Nucleus accumbens (tissue), 56 donors: ENCODE results near the gene ROR2.

ENCODE experiments used
- DNase-seq, 56 donors: peaks; one replicate each; lab custom pipeline; 2025; lab: John Stamatoyannopoulos, UW

The ROR2 gene

GRCh38 chr9:91783876-91784672 lies 166.0 kb downstream of the ROR2 start:
- DNase-seq: no peak

- no peak for DNase-seq
Observed at GRCh38 chr9:91783411-91783810, 166.6 kb downstream of the ROR2 start.

- DNase-seq: no peak
Observed at GRCh38 chr9:91782708-91783214, 167.3 kb downstream of the ROR2 start.

- no peak for DNase-seq
Observed at GRCh38 chr9:91781906-91782305, 168.1 kb downstream of the ROR2 start.

- no peak for DNase-seq
Observed at GRCh38 chr9:91781116-91781515, 168.9 kb downstream of the ROR2 start.

- no peak for DNase-seq
Observed at GRCh38 chr9:91778031-91778430, 172.0 kb downstream of the ROR2 start.

GRCh38 chr9:91777292-91777830 lies 172.7 kb downstream of the ROR2 start:
- no peak for DNase-seq

- no peak for DNase-seq
Observed at GRCh38 chr9:91776409-91777291, 173.4 kb downstream of the ROR2 start.

GRCh38 chr9:91775708-91776028 lies 174.4 kb downstream of the ROR2 start:
- no peak for DNase-seq

GRCh38 chr9:91775011-91775707 lies 174.9 kb downstream of the ROR2 start:
- DNase-seq: peak in 37 of 56 donors; percentile 7 to 70 (median 20)

GRCh38 chr9:91773156-91773555 lies 176.9 kb downstream of the ROR2 start:
- no peak for DNase-seq

- no peak for DNase-seq
Observed at GRCh38 chr9:91771864-91772263, 178.2 kb downstream of the ROR2 start.

- DNase-seq: no peak
Observed at GRCh38 chr9:91771027-91771426, 179.0 kb downstream of the ROR2 start.

GRCh38 chr9:91770229-91770628 lies 179.8 kb downstream of the ROR2 start:
- DNase-seq: no peak

- DNase-seq: no peak
Observed at GRCh38 chr9:91768977-91769916, 180.8 kb downstream of the ROR2 start.

- DNase-seq: no peak
Observed at GRCh38 chr9:91768507-91768906, 181.5 kb downstream of the ROR2 start.

- DNase-seq: no peak
Observed at GRCh38 chr9:91766315-91767069, 183.5 kb downstream of the ROR2 start.

- no peak for DNase-seq
Observed at GRCh38 chr9:91765296-91765695, 184.7 kb downstream of the ROR2 start.

GRCh38 chr9:91764661-91765060 lies 185.4 kb downstream of the ROR2 start:
- DNase-seq: no peak
